ENCODE data around the gene MYO1B.

The MYO1B gene

DNA sequence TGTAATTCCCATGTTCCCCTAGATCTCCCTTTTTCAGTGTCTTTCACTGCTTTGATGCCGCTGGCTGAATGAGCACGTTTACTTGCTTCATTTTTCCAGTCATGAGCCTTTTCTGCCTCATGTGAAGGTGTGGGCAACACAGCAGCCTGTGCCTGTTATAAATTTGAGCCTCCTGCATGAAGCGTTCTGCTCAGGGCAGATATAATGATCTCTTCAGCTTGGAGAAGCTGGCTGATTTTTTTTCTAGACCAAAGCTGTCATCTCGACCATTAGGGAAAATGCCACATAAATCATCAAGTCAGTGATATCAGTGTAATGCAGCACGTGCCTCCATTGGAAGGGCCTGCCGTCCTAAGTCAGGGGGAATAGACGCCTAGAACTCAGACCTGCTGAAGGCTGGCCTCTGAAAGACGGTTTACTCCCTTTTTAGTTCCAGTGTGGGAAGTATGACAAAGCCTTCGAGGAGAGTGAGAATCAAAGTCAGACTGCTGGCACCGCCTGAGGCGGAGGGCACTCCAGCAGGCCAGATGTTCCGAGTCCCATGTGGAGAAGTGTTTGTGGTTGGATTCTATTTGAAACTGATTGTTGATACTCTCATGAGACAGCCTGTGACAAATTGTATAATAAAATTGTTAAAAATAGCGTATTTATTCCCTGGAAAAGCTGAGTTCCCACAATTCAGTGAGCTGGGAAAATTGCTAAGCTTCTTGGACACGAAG lies 196.5 kb downstream of the MYO1B start:
- Histone ChIP-seq H3K36me3 (ENCODE audit: insufficient read depth, low read length) (no peaks in the 10 kb centered on the region), H3K4me1 (ENCODE audit: insufficient read depth, low read length, poor library complexity, severe bottlenecking) (no peaks in the 10 kb centered on the region), H3K9ac (ENCODE audit: low read depth, low read length, poor library complexity, severe bottlenecking) (no peak overlapping the region), H3K9me3 (ENCODE audit: insufficient read depth, low read depth, low read length) (no peaks in the 10 kb centered on the region), H3F3A (ENCODE audit: low read depth) (no peaks in the 10 kb centered on the region), H2AFZ (ENCODE audit: low read length) (no peak overlapping the region), H3K27me3 (ENCODE audit: insufficient read depth, low read length, poor library complexity, severe bottlenecking) (no peaks in the 10 kb centered on the region), H3K4me3 (ENCODE audit: low read length, poor library complexity, severe bottlenecking) (no peak overlapping the region), H3K4me2 (ENCODE audit: low read depth, low read length, poor library complexity, severe bottlenecking) (no peak overlapping the region), H3K9me2 (replicated peaks; ENCODE audit: low read depth, low read length) (no peaks in the 10 kb centered on the region), H3K79me2 (ENCODE audit: insufficient read depth, low read length) (no peaks in the 10 kb centered on the region), H4K20me1 (ENCODE audit: insufficient read depth, low read length, poor library complexity, severe bottlenecking) (no peaks in the 10 kb centered on the region)
- TF ChIP-seq EZH2phosphoT487 (IDR thresholded peaks at IDR 0.05; ENCODE audit: borderline replicate concordance) = no peak
- TF ChIP-seq, protein P1, sequence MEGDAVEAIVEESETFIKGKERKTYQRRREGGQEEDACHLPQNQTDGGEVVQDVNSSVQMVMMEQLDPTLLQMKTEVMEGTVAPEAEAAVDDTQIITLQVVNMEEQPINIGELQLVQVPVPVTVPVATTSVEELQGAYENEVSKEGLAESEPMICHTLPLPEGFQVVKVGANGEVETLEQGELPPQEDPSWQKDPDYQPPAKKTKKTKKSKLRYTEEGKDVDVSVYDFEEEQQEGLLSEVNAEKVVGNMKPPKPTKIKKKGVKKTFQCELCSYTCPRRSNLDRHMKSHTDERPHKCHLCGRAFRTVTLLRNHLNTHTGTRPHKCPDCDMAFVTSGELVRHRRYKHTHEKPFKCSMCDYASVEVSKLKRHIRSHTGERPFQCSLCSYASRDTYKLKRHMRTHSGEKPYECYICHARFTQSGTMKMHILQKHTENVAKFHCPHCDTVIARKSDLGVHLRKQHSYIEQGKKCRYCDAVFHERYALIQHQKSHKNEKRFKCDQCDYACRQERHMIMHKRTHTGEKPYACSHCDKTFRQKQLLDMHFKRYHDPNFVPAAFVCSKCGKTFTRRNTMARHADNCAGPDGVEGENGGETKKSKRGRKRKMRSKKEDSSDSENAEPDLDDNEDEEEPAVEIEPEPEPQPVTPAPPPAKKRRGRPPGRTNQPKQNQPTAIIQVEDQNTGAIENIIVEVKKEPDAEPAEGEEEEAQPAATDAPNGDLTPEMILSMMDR (conservative IDR thresholded peaks at IDR 0.05; ENCODE audit: low read length) = no peak

DNA sequence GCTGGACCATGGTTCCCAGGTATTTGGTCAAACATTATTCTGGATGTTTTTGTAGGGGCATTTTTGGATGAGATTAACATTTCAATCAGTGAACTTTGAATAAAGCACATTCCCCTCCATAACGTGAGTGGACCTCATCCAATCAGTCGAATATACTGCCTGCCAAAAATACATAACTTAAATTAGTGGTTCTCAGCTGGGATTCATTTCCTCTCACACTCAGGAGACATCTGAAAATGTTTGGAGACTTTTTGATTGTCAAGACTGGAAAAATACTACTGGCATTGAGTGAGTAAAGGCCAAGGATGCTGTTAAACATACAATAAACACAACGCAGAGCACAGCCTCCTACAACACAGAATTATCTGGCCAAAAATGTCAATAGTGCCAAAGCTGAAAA lies 198.2 kb downstream of the MYO1B start:
- Histone ChIP-seq H3K27me3 (ENCODE audit: insufficient read depth, low read length, poor library complexity, severe bottlenecking) (no peaks in the 10 kb centered on the region), H3K9ac (ENCODE audit: low read depth, low read length, poor library complexity, severe bottlenecking) (no peak overlapping the region), H3K4me2 (ENCODE audit: low read depth, low read length, poor library complexity, severe bottlenecking) (no peak overlapping the region), H4K20me1 (ENCODE audit: insufficient read depth, low read length, poor library complexity, severe bottlenecking) (no peaks in the 10 kb centered on the region), H3K9me2 (replicated peaks; ENCODE audit: low read depth, low read length) (no peaks in the 10 kb centered on the region), H3F3A (ENCODE audit: low read depth) (no peaks in the 10 kb centered on the region), H3K36me3 (ENCODE audit: insufficient read depth, low read length) (no peaks in the 10 kb centered on the region), H3K9me3 (ENCODE audit: insufficient read depth, low read depth, low read length) (no peaks in the 10 kb centered on the region), H3K79me2 (ENCODE audit: insufficient read depth, low read length) (no peaks in the 10 kb centered on the region), H2AFZ (ENCODE audit: low read length) (no peak overlapping the region), H3K4me1 (ENCODE audit: insufficient read depth, low read length, poor library complexity, severe bottlenecking) (no peaks in the 10 kb centered on the region), H3K4me3 (ENCODE audit: low read length, poor library complexity, severe bottlenecking) (no peak overlapping the region)
- TF ChIP-seq, protein P1 (conservative IDR thresholded peaks at IDR 0.05; ENCODE audit: low read length) = no peak
- TF ChIP-seq EZH2phosphoT487 (IDR thresholded peaks at IDR 0.05; ENCODE audit: borderline replicate concordance) = no peak

DNA sequence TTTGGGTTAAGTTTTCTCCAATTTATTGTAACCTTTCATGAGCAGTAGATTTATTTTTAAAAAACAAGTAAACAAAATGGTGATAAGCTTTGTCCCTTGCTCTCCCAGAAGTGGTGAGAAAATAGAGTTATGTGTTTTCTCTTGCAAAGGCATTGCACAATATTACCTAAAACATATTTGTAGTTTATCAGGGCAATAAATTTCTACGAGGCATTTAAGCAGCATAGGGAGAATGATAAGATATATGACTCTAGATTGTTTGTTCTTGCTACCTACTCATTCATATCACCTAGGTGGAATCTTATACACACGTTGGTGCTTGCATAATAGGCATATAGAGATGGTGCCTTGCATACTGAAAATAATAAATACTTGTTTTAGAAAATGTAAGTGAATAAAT lies 201.7 kb downstream of the MYO1B start:
- Histone ChIP-seq H3K4me3 (ENCODE audit: low read length, poor library complexity, severe bottlenecking) (no peak overlapping the region), H3K4me1 (ENCODE audit: insufficient read depth, low read length, poor library complexity, severe bottlenecking) (no peaks in the 10 kb centered on the region), H3K9me2 (replicated peaks; ENCODE audit: low read depth, low read length) (no peaks in the 10 kb centered on the region), H3F3A (ENCODE audit: low read depth) (no peaks in the 10 kb centered on the region), H3K36me3 (ENCODE audit: insufficient read depth, low read length) (no peaks in the 10 kb centered on the region), H3K4me2 (ENCODE audit: low read depth, low read length, poor library complexity, severe bottlenecking) (no peak overlapping the region), H2AFZ (ENCODE audit: low read length) (no peak overlapping the region), H4K20me1 (ENCODE audit: insufficient read depth, low read length, poor library complexity, severe bottlenecking) (no peaks in the 10 kb centered on the region), H3K79me2 (ENCODE audit: insufficient read depth, low read length) (no peaks in the 10 kb centered on the region), H3K27me3 (ENCODE audit: insufficient read depth, low read length, poor library complexity, severe bottlenecking) (no peaks in the 10 kb centered on the region), H3K9ac (ENCODE audit: low read depth, low read length, poor library complexity, severe bottlenecking) (no peak overlapping the region), H3K9me3 (ENCODE audit: insufficient read depth, low read depth, low read length) (no peaks in the 10 kb centered on the region)
- no peak for TF ChIP-seq EZH2phosphoT487 (IDR thresholded peaks at IDR 0.05; ENCODE audit: borderline replicate concordance)
- TF ChIP-seq, protein P1 (conservative IDR thresholded peaks at IDR 0.05; ENCODE audit: low read length) = no peak

Measured in Loucy (cell line).